Nephron progenitor cell (in vitro differentiated cells): ENCODE data around the gene IRX3.
A peak's percentile ranks its signal among the peaks of the same experiment; 100 is the strongest.

Source experiments
- DNase-seq: peaks from one replicate; pipeline ENCODE4 v3.0.0; 2021
- H3K27ac Mint-ChIP-seq: 2 replicates; pipeline ENCODE4 v1.8.0; 2021; ENCODE audit warnings: mild to moderate bottlenecking, moderate library complexity, mixed read lengths
- H3K27me3 Mint-ChIP-seq: 2 replicates; pipeline ENCODE4 v1.8.0; 2021; ENCODE audit warnings: mild to moderate bottlenecking, low read depth, mixed read lengths; ENCODE audit not compliant: poor library complexity
- H3K36me3 Mint-ChIP-seq: 2 replicates; pipeline ENCODE4 v1.8.0; 2021; ENCODE audit warnings: low read depth, mixed read lengths
- H3K4me1 Mint-ChIP-seq: 2 replicates; pipeline ENCODE4 v1.8.0; 2021; ENCODE audit warnings: mixed read lengths
- H3K4me3 Mint-ChIP-seq: 2 replicates; pipeline ENCODE4 v1.8.0; 2021; ENCODE audit warnings: mild to moderate bottlenecking, moderate library complexity, mixed read lengths
- H3K9me3 Mint-ChIP-seq: 2 replicates; pipeline ENCODE4 v1.8.0; 2021; ENCODE audit warnings: mild to moderate bottlenecking, moderate library complexity, mixed read lengths
- CTCF ChIP-seq: fragments of 200-600 bp; sonication (generic); IDR thresholded peaks from 2 replicates; pipeline ENCODE4 v1.5.0; 2021; ENCODE audit warnings: antibody characterized with exemption

The IRX3 gene

DNA sequence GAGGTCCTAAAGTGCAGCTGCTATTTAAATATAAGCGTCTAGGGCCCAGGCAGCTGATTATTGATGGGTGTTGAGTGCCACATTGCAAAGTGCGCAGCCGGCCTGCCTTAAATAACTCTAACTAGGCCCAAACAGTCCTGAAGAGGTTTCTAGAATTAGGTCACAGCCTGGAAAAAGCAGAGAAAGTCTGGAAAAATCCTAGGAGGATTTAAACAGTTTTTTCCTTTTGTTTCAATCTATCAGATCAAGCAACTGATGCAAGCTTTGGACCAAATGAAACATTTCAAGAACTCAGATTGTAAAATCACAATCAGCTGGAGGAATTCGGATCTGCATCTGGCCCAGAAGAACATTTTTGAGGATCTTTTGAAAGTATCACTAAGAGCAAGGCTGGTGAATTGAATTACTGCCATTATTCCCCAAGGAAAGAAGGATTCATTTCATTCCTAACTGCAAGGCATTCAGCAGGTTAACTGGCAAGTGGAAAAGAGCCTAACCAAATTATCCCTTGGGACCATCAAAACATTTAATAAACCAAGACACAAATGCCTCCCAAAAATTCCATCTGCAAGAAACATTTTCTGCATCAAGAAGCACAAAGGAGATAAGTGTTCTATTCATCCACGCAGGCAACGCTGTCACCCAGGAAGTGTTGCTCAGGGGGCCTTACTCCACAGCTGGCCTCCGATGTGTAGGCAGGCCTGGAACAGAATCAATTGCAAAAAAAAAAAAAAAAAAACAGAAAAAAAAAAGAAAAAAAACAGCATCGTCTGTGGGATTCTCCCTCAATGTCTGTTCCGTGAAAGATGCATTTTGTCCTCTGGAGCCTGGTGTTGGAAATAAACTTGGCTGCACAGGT, 46.1 kb downstream of the IRX3 start:
- Mint-ChIP-seq H3K36me3 (no peaks in the 10 kb centered on the region), H3K27me3 (peaks cover 7% of the 10 kb centered on the region), H3K9me3 (no peaks in the 10 kb centered on the region)

DNA sequence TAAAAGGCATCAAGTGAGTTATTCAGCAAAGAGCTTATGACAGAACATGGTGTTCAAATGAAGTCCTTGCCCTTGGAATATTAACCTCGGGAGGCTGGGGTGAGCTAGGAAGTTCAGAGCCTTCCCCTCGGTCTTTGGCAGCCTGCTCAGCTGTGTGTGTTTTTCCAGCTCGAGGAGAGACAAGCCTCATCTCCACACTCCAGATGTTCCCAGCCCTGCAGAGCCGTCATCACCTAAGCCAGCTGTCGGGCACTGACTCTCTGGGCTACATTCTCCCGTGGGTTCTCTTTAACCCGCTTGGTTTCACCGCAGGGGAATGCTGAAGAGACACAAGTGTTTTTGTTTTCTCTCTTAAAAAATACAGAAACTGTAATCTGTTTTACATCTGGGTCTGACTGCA, 47.1 kb downstream of the IRX3 start:
- peaks cover 44% of the 10 kb centered on the region for H3K4me1 Mint-ChIP-seq
- H3K27ac Mint-ChIP-seq = no peak overlapping the region
- peaks cover 7% of the 10 kb centered on the region for H3K27me3 Mint-ChIP-seq
- TF ChIP-seq CTCF = no peak
- no peaks in the 10 kb centered on the region for H3K9me3 Mint-ChIP-seq
- DNase-seq = no peak
- no peak overlapping the region for H3K4me3 Mint-ChIP-seq
- H3K36me3 Mint-ChIP-seq = no peaks in the 10 kb centered on the region

More for the DNA sequence above, 46.1 kb downstream of the IRX3 start:
- Mint-ChIP-seq H3K4me3 (no peak overlapping the region), H3K4me1 (peaks cover 51% of the 10 kb centered on the region), H3K27ac (no peak overlapping the region)
- no peak for TF ChIP-seq CTCF
- DNase-seq = no peak

GRCh38 chr16:54236773-54237172, 49.8 kb downstream of the IRX3 start:
- no peak for DNase-seq
- Mint-ChIP-seq H3K4me3 (no peak overlapping the region), H3K9me3 (no peaks in the 10 kb centered on the region), H3K36me3 (no peaks in the 10 kb centered on the region), H3K27me3 (peaks cover 7% of the 10 kb centered on the region), H3K4me1 (peaks cover 21% of the 10 kb centered on the region), H3K27ac (peak overlapping the region; percentile 89)
- no peak for TF ChIP-seq CTCF

DNA sequence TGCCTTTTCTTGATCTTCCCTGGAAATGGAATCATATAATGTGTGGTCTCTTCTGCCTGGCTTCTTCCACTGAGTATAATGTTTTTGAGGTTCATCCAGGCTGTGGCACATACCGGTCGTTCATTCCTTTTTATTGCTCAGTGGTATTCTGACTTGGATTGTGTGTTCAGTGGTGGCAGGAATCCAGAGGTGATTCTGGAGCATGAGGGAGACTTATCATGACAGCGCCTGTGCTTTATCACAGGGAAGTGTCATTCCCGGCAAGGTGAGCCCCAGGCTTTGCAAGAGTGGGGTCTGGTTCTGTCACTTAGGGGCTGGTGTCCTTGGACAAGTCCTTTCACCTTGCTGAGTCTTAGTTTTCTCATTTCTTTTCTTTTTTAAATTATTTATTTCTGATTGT, 53.0 kb downstream of the IRX3 start:
- H3K9me3 Mint-ChIP-seq = no peaks in the 10 kb centered on the region
- DNase-seq = no peak
- H3K4me3 Mint-ChIP-seq = no peak overlapping the region
- H3K36me3 Mint-ChIP-seq = no peaks in the 10 kb centered on the region
- TF ChIP-seq CTCF = no peak
- no peak overlapping the region for H3K27ac Mint-ChIP-seq
- H3K27me3 Mint-ChIP-seq = peaks cover 7% of the 10 kb centered on the region
- H3K4me1 Mint-ChIP-seq = peaks cover 4% of the 10 kb centered on the region
